GM21619 (cell line): Measurements from ENCODE around the gene GNG12.

ENCODE experiments used
- ATAC-seq: cut with Tn5 transposase; IDR thresholded peaks from one replicate; pipeline ENCODE4 v1.9.1; 2021; ENCODE audit not compliant: unreplicated experiment

Gene GNG12

DNA sequence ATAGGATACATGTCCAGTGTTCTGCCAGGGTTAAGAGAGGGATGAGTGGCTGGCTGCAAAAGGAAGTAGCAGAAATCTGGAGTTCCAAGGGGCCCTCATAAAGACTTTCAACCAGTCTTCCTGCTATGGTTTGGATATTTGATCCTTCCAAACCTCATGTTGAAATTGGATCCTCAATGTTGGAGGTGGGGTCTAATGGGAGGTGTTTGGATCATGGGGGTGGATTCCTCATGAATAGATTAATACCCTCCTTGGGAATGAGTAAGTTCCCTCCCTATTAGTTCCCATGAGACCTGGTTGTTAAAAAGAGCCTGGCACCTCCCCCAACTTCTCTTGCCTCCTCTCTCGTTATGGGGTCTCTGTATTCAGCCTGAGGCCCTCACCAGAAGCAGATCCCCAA is 10.1 kb upstream of the GNG12 start:
- no peak for ATAC-seq

GRCh38 chr1:67840449-67840848 is 7.2 kb upstream of the GNG12 start:
- no peak for ATAC-seq

- no peak for ATAC-seq
Measured at GRCh38 chr1:67839826-67840225, 6.6 kb upstream of the GNG12 start.

DNA sequence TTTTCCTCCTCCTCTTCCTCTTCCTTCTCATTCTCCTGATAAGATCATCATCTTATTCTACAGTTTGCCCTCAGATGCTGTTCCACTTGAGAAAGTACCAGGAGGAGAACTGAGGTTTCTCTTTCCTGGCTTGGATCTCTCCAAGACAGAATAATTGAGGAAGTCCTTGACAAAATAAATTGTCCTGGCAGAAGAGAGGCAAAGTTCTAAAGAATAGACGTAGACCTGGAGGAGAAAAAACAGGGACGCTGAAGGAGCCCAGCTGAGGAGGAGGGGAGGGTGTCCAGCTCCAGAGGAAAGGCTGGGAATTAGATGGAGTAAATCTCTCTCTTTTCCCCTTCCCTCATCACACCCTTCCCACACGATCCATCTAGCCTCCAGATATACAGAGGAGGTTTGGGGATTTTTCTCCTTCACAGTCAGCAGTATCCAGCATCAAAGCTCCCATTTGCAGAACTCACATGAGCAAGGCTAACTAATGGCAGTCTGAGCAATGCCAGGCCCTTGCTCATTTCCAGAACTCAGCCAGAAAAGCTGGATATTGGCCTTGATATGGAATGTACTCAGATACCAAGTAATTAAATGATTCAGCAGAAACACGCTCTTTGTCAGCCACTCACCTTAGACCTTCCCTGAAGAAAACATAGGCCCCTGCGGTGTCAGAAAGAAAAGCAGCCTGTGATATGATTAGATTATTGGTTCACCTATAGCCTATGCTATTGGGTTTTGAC is 5.1 kb upstream of the GNG12 start:
- no peak for ATAC-seq

DNA sequence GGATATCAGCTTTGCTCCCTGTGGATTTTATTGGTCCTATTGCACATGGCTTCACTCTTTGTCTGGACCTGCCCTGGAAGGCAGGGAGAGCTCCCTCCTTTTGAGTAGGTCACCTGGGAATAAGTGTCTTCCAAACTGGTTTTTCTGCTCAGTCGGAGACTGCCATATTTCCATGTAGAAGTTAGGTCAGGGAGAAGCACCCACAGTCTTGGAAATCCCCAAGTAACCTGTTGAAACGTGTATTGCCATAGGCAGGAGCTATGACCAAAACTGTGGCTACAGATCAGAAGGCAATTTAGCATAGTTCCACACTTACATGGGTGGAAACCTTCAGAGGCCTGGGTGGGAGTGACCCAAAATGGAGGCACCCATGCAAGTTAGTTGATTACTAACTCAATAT is 3.5 kb upstream of the GNG12 start:
- ATAC-seq: no peak

GRCh38 chr1:67835663-67836452 is 2.6 kb upstream of the GNG12 start:
- no peak for ATAC-seq

- no peak for ATAC-seq
Measured at GRCh38 chr1:67834246-67834877, 1.1 kb upstream of the GNG12 start.

- no peak for ATAC-seq
Measured at GRCh38 chr1:67833602-67833940, 304 bp upstream of the GNG12 start.

DNA sequence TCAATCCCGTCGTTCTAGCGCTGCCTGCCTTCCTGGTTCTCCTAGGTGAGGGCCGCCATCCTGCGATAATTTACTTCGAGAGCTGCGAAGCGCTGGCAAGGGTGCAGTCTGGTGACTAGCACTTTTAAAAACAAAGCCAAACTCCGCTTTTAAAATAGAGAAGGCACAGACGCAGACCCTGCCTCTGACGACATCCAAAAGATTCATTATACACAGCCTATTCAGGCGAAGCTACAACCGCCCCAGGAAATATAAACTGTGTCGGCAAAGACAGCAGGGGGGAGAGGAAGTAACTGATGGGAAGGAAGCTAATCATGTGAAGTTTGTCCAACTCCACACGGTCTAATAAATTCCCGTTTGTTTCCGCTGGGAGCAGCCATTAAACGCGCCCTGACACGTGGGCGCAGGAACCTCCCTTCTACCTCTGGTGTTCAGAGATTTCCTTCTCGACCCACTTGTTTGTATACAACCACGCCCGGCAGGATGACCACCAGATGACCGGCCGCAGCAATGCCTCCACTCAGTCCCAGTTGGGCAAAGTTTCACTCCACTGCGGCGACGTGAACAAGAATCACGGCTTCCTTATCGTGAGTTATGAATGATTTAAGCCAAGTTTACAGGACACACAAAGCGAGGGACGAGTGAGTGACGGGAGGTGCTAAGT is 1.3 kb downstream of the GNG12 start:
- no peak for ATAC-seq

DNA sequence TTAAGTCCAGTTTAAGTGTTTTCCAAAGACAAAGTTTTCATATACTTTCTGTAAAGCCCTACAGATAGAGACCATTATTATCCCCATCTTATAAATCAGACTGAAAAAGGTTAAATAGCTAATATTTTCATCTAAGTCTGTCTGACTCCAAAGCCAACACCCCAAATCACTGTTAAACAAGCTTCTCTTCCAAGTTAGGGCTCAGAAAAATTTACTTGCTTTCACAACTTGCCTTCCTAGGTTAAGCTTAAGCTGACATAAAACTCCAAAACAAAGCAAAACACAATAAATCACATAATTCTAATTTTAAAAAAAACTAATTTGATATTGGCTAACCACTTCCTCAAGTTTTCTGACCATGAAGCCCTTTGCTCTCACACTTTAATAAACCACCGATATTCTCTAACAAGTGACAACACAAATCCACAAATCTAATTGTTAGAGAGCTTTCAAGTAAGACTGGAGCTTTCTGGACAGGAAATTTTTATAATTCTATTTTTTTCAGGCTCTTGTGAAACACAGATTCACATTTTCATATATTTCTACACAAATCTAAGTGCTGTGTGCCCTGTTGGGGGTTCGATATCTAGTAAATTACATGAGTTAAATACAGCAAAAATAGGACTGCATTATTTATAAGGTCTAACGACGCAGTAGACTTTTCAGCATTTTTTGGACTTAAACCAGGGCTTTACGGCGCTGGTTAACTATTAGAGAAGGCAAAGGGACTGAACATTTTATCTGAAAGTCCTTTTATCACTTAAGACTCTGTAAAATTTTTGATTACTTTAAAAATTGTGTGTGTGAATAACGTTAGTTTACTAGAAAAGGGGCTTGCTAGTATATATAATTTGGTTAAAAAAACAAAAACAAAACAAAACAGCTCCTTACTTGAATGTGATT is 2.1 kb downstream of the GNG12 start:
- no peak for ATAC-seq

GRCh38 chr1:67830226-67830625 is 3.0 kb downstream of the GNG12 start:
- ATAC-seq: no peak

- ATAC-seq: no peak
Measured at GRCh38 chr1:67827688-67828087, 5.6 kb downstream of the GNG12 start.

GRCh38 chr1:67825591-67825990 is 7.7 kb downstream of the GNG12 start:
- ATAC-seq: no peak

GRCh38 chr1:67824766-67825165 is 8.5 kb downstream of the GNG12 start:
- ATAC-seq: no peak

DNA sequence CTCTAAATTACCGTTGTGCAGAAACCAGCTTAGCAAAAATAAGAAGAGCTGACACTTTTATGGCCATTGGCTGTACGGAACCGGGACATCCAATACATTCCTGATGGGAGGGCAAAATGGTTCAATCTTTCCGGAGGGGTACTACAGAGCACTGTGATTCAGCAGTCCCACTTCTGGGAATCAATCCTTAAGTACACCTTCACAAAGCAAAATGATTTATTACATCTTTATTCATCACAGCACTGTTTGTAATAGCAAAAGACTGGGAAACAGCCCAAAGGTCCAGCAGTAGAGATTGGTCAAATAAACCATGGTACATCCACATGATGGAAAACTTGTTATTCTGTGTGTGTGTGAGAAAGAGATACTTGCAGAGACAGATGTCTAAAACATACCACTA is 9.7 kb downstream of the GNG12 start:
- ATAC-seq: no peak

GRCh38 chr1:67821263-67821662 is 12.0 kb downstream of the GNG12 start:
- ATAC-seq: no peak

DNA sequence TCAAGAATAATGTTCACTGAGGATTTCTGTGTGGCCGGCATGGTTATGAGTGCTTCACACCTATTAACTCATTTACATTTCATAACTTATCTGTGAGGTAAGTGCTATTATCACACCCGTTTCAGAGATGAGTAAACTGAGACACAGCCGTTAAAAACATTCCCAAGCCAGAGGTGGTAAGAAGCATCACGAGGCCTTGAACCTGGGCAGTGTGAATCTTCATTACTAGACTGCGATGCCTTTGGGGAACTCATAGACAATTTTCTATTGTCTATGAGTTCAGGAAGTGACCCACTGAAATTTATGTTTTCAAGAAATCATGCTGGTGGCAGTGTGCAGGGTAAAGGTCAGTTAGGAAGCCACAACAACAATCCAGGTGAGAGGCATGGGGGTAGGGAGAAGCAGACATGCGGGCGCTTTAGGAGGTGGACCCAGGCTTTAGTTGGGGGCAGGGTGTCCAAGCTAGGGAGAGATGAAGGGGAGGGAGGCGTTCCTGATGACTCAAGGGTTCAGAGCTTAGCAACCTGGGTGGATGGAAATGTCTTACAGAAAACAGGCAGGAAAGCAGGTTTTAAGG is 14.5 kb downstream of the GNG12 start:
- ATAC-seq: no peak

GRCh38 chr1:67818162-67818561 is 15.1 kb downstream of the GNG12 start:
- no peak for ATAC-seq

GRCh38 chr1:67817319-67817718 is 15.9 kb downstream of the GNG12 start:
- no peak for ATAC-seq

DNA sequence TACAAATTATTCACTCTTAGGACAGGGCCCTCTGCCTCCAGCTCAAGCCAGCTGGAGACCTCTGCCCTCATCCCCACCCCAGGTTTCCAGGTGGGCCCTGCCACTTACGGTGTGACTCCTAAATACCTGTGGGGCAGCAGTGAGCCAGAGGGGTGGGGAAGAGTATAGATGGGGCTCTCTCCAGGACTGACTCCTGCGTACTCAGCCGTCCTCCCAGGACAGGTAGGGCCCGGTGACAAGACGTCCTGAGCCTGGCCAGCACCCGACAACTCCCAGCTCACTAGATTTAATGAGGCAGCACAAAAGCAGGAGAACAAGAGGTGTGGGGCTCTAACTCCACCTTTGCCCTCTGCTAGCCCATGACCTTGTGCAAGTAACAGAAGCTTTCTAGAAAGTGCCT is 16.8 kb downstream of the GNG12 start:
- no peak for ATAC-seq
